ENCODE measurements around the gene UNC45B.

DNA sequence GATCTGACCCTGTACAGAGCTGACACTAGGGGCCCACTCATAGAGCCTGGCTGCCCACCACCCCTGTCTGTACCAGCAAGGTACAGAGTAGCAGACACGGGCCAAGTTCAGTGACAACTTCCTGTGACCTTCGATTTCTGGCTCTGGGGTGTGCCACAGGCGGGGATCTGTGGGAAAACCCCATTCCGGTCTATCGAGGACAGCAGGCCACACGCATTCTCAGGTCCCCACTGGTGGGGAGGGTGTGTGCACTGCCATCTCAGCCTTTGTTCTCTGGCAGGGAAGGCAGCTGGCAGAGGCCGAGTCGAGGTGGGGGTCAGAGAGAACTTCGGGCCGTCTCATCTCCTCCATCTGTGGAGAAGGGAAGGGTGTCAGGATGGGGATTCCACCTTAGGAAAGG, 15.5 kb upstream of the UNC45B start:
- TF ChIP-seq, protein P1, sequence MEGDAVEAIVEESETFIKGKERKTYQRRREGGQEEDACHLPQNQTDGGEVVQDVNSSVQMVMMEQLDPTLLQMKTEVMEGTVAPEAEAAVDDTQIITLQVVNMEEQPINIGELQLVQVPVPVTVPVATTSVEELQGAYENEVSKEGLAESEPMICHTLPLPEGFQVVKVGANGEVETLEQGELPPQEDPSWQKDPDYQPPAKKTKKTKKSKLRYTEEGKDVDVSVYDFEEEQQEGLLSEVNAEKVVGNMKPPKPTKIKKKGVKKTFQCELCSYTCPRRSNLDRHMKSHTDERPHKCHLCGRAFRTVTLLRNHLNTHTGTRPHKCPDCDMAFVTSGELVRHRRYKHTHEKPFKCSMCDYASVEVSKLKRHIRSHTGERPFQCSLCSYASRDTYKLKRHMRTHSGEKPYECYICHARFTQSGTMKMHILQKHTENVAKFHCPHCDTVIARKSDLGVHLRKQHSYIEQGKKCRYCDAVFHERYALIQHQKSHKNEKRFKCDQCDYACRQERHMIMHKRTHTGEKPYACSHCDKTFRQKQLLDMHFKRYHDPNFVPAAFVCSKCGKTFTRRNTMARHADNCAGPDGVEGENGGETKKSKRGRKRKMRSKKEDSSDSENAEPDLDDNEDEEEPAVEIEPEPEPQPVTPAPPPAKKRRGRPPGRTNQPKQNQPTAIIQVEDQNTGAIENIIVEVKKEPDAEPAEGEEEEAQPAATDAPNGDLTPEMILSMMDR (IDR thresholded peaks at IDR 0.05), result no peak
- no peak for TF ChIP-seq POLR2A (IDR thresholded peaks at IDR 0.05)

All from Peyer's patch (tissue), 4 donors.